Neutrophil (primary cell): ENCODE measurements around the gene PLXNB3.

Experiments
- H3K27ac ChIP-seq: fragments of 200-600 bp; sonication (generic); 2 replicates; pipeline ENCODE4 v1.5.1; 2016; ENCODE audit warnings: mild to moderate bottlenecking, moderate library complexity
- H3K27me3 ChIP-seq: fragments of 200-600 bp; sonication (generic); 2 replicates; pipeline ENCODE4 v1.6.0; 2016; ENCODE audit warnings: mild to moderate bottlenecking
- H3K36me3 ChIP-seq: fragments of 200-600 bp; sonication (generic); 2 replicates; pipeline ENCODE4 v1.5.1; 2017
- H3K4me1 ChIP-seq, 2 experiments: fragments of 200-600 bp in 1 of 2; sonication (generic) in 1 of 2; 1 replicate in 1 of 2; 2 replicates in 1 of 2; pipeline versions ENCODE4 v1.5.1 to v1.6.1; 2013 to 2016; ENCODE audit warnings: low read depth in 1 of 2, low read length in 1 of 2, mild to moderate bottlenecking in 1 of 2, moderate library complexity in 1 of 2; ENCODE audit not compliant: control insufficient read depth in 1 of 2, insufficient read depth in 1 of 2
- H3K4me3 ChIP-seq, 2 experiments: fragments of 200-600 bp in 1 of 2; sonication (generic) in 1 of 2; 1 replicate in 1 of 2; 2 replicates in 1 of 2; pipeline ENCODE4 v1.5.1; 2013 to 2016; ENCODE audit warnings: low read depth in 1 of 2, low read length in 1 of 2, mild to moderate bottlenecking in 1 of 2, moderate library complexity in 1 of 2
- H3K9me3 ChIP-seq: fragments of 200-600 bp; sonication (generic); 2 replicates; pipeline ENCODE4 v1.5.1; 2016
- TF ChIP-seq, protein P1 (sequence below): fragments of 200-600 bp; sonication (generic); IDR thresholded peaks from 2 replicates; pipeline ENCODE4 v1.5.1; 2016; ENCODE audit warnings: antibody characterized with exemption

Gene PLXNB3

DNA sequence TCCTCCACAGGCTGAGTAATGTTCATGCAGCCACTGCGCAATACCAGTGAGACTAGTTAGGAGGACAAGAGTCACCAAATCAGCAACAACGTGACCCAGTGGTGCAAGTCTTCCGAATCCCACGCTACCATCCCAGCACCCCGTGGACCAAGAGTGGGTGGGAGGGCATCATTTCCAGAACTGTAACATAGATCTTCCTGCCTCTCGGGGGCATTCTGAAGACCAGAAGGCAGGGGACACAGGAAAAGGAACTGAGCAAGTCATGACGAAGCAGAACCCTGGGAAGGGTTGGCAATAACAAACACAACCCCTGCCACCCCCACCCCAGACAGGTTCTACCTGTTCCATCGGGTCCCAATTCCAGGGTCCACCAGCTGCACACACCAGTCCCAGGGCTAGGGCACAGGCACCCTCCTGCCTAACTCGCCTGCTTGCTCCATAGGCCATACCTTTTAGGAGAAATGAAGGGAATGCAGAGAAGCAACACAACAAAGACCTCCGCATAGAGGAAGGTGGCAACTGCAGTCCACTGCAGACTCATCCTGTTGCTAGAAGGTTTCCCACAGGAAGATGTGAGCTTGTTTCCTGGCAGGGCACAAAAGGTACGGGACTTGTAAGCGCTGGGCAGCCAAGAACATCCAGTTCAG, 41.2 kb upstream of the PLXNB3 start:
- Histone ChIP-seq H3K4me3 (peak overlapping the region; percentile 70 to 72), H3K27me3 (no peaks in the 10 kb centered on the region), H3K27ac (peak overlapping the region; percentile 94), H3K9me3 (no peaks in the 10 kb centered on the region), H3K36me3 (peaks cover 30% of the 10 kb centered on the region), H3K4me1 (peaks cover 39 to 44% of the 10 kb centered on the region in 2 experiments)
- TF ChIP-seq, protein P1, sequence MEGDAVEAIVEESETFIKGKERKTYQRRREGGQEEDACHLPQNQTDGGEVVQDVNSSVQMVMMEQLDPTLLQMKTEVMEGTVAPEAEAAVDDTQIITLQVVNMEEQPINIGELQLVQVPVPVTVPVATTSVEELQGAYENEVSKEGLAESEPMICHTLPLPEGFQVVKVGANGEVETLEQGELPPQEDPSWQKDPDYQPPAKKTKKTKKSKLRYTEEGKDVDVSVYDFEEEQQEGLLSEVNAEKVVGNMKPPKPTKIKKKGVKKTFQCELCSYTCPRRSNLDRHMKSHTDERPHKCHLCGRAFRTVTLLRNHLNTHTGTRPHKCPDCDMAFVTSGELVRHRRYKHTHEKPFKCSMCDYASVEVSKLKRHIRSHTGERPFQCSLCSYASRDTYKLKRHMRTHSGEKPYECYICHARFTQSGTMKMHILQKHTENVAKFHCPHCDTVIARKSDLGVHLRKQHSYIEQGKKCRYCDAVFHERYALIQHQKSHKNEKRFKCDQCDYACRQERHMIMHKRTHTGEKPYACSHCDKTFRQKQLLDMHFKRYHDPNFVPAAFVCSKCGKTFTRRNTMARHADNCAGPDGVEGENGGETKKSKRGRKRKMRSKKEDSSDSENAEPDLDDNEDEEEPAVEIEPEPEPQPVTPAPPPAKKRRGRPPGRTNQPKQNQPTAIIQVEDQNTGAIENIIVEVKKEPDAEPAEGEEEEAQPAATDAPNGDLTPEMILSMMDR = no peak

DNA sequence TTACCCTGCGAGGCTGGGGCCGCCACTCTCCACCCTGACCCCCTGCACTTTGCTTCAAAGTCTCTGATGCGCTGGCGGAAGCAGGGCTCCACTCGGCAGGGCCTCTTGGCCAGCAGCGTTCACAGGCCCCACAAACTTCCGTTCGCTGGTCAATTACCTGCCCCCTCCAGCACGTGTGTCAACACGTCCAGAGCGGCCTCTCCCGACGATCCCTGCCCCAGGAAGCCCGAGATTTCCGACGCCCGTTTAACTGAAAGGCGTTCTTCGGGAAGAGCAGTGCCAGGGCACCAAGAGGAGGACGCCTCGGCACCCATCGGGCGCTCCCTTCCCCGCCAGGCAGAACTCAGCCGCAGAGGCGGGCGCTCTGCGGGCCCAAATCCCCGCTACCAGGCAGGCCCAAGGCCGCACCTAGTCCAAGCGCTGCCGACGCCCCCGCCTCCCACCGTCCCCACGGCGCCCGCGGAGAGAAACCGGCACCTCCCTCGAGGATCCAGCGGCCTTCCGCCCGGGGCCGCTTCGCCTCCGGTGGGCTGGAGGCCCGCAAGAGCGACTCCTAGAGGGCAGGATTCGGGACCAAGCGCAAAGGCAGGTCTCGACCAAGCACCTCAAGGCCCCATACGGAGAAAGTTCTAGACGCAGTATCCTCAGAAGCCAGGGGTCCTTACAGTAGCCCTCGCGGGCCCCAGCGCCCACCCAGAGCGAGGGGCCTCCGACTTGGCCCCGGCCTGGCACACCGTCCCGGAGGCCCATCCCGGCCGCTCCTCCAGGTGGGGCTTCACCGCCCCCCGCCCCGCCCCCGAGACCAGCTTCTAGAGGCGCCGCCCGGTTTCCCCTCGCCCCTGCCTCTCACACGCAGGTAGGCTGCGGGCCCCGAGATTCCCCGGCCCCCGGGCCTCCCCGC, 40.4 kb upstream of the PLXNB3 start:
- H3K27ac ChIP-seq = peak overlapping the region; percentile 94
- H3K36me3 ChIP-seq = peaks cover 25% of the 10 kb centered on the region
- no peaks in the 10 kb centered on the region for H3K9me3 ChIP-seq
- TF ChIP-seq, protein P1 = no peak
- H3K27me3 ChIP-seq = no peaks in the 10 kb centered on the region
- peak overlapping the region; percentile 70 to 72 for H3K4me3 ChIP-seq
- H3K4me1 ChIP-seq = peaks cover 45 to 50% of the 10 kb centered on the region in 2 experiments

DNA sequence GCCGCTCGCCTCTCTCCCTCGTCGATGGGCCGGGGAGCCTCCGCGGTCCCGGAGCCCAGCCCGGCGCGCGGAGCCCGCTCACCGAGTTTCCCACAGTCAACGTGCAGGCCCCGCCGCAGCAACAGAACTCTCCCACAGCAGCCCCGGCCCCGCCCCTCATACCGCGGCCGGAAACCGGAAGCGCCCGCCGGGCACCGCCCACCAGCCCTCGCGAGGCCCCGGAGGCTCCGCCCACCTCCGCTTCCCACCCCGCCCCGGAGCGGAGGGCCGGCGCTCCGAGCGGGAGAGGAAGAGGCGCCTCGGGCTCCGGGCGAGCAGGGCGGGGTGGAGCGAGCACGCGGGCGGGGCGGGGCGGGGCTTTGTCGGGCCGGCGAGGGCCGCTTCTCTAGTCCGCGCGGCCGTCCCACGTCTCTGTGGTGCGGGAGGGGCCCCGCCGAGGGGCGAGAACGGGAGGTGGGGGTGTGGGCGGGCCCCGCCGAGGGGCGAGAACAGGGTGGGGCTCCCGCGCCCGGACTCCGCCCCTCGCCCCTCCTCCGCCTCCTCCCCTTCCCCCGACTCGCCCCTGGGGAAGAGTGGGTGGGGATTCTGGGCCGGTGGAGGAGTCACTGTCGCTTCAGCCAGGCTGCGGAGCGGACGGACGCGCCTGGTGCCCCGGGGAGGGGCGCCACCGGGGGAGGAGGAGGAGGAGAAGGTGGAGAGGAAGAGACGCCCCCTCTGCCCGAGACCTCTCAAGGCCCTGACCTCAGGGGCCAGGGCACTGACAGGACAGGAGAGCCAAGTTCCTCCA, 39.6 kb upstream of the PLXNB3 start, which contains the start of the genes ABCD1 and BCAP31:
TSS of gene ABCD1 (plus strand) at position 605 of the 787 bp plus-strand sequence. CDS start 411 bp downstream, outside the sequence.
TSS of gene BCAP31 (minus strand) at position 136 of the 787 bp plus-strand sequence. CDS start 1,143 bp downstream, outside the sequence.
- no peaks in the 10 kb centered on the region for H3K27me3 ChIP-seq
- H3K27ac ChIP-seq = peak within 1 kb of the TSS; percentile 94
- peaks cover 20% of the 10 kb centered on the region for H3K36me3 ChIP-seq
- peaks cover 45 to 50% of the 10 kb centered on the region in 2 experiments for H3K4me1 ChIP-seq
- H3K9me3 ChIP-seq = no peaks in the 10 kb centered on the region
- TF ChIP-seq, protein P1 = peak; percentile 20
- H3K4me3 ChIP-seq = peak within 1 kb of the TSS; percentile 70 to 72

DNA sequence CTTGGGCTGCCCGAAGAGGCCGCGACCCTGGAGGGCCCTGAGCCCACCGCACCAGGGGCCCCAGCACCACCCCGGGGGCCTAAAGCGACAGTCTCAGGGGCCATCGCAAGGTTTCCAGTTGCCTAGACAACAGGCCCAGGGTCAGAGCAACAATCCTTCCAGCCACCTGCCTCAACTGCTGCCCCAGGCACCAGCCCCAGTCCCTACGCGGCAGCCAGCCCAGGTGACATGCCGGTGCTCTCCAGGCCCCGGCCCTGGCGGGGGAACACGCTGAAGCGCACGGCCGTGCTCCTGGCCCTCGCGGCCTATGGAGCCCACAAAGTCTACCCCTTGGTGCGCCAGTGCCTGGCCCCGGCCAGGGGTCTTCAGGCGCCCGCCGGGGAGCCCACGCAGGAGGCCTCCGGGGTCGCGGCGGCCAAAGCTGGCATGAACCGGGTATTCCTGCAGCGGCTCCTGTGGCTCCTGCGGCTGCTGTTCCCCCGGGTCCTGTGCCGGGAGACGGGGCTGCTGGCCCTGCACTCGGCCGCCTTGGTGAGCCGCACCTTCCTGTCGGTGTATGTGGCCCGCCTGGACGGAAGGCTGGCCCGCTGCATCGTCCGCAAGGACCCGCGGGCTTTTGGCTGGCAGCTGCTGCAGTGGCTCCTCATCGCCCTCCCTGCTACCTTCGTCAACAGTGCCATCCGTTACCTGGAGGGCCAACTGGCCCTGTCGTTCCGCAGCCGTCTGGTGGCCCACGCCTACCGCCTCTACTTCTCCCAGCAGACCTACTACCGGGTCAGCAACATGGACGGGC, 38.8 kb upstream of the PLXNB3 start:
- H3K36me3 ChIP-seq = peaks cover 15% of the 10 kb centered on the region
- H3K27ac ChIP-seq = peak overlapping the region; percentile 94
- H3K4me1 ChIP-seq = peaks cover 45 to 50% of the 10 kb centered on the region in 2 experiments
- TF ChIP-seq, protein P1 = no peak
- peak overlapping the region; percentile 66 to 70 for H3K4me3 ChIP-seq
- no peaks in the 10 kb centered on the region for H3K9me3 ChIP-seq
- H3K27me3 ChIP-seq = no peaks in the 10 kb centered on the region
